SK-N-MC (cell line): ENCODE data around the gene ABHD2.

Experiments used
- EZH2 ChIP-seq: fragments of 200-600 bp; sonication (generic); IDR thresholded peaks from one replicate; pipeline ENCODE4 v1.6.1; 2017; ENCODE audit warnings: antibody characterized with exemption
- FOXP2 ChIP-seq: optimal IDR thresholded peaks from 2 replicates; pipeline ENCODE3; 2011; ENCODE audit warnings: mild to moderate bottlenecking, moderate library complexity; ENCODE audit not compliant: insufficient read depth; ENCODE audit errors: extremely low read length, control extremely low read depth
- POLR2AphosphoS5 ChIP-seq: IDR thresholded peaks from 2 replicates; pipeline ENCODE4 v1.6.1; 2012; ENCODE audit warnings: mild to moderate bottlenecking, low read depth, low read length, borderline replicate concordance

GRCh38 chr15:89149501-89150101, 61.3 kb downstream of the ABHD2 start:
- TF ChIP-seq EZH2 (no peak), POLR2AphosphoS5 (no peak), FOXP2 (no peak)
